ENCODE results near the gene CYP2E1.
"Not testable (repeated sequence)": the region's sequence is repeated elsewhere in the genome, so short reads cannot be mapped to it uniquely, and the experiment has no call there.

Gene CYP2E1

GRCh38 chr10:133528845-133529575 lies 1.8 kb downstream of the CYP2E1 start:
- DNase-seq, result no peak

DNA sequence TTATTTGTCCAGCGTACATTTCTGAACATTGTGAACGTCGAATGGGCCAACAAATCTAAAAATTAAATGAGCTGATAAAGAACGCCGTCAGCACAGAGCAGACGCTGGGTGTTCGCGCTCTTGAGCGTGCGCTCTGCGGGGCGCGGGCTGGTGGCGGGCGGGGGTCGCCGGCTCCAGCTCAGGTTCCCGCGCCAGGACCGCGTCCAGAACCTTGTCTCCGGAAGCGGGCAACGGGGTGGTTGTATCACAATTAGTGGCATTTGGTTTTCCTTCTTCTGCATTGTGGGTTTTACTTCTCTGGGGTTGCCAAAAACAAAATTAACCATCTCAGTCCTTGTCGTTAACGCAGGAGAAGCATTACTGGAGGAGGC lies 2.4 kb downstream of the CYP2E1 start:
- DNase-seq, result no peak

GRCh38 chr10:133530506-133530905 lies 3.3 kb downstream of the CYP2E1 start:
- no peak for DNase-seq

DNA sequence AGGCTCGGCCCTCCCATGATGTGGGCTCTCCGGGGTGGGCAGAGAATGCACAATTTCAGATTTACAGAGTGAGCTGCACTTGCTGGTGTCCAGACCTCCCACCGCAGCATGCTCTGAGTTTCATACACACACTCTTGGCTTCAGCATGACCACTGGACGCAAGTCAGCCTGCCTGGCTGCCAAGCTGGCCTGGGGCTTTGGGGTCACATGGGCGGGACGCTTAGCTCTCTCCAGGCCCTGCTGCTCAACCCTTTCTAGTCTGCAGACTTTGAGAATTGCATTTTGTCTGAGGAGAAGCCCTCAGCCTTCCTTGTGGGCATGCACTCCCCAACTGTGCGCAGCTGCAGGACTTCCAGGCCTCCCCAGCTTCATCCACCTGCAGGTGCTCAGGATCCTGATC lies 5.7 kb downstream of the CYP2E1 start:
- DNase-seq, result no peak

- no peak for DNase-seq
These were observed 7.3 kb downstream of the CYP2E1 start for GRCh38 chr10:133534417-133534816.

DNA sequence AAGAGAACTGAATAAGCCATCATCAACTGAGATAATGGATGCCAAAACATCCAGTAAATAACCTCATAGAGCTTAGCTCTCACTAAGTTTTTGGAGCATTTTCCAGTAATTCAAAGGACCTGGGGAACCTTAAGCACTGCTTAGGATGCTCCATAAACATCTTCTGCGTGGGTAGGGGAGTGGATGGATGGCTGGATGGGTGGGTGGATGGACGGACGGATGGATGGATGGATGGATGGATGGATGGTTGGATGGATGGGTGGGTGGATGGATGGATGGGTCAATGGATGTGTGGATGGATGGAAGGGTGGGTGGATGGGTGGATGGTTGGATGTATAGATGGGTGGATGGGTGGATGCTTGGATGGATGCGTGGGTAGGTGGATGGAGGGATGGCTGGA lies 9.0 kb downstream of the CYP2E1 start:
- no peak for DNase-seq

DNA sequence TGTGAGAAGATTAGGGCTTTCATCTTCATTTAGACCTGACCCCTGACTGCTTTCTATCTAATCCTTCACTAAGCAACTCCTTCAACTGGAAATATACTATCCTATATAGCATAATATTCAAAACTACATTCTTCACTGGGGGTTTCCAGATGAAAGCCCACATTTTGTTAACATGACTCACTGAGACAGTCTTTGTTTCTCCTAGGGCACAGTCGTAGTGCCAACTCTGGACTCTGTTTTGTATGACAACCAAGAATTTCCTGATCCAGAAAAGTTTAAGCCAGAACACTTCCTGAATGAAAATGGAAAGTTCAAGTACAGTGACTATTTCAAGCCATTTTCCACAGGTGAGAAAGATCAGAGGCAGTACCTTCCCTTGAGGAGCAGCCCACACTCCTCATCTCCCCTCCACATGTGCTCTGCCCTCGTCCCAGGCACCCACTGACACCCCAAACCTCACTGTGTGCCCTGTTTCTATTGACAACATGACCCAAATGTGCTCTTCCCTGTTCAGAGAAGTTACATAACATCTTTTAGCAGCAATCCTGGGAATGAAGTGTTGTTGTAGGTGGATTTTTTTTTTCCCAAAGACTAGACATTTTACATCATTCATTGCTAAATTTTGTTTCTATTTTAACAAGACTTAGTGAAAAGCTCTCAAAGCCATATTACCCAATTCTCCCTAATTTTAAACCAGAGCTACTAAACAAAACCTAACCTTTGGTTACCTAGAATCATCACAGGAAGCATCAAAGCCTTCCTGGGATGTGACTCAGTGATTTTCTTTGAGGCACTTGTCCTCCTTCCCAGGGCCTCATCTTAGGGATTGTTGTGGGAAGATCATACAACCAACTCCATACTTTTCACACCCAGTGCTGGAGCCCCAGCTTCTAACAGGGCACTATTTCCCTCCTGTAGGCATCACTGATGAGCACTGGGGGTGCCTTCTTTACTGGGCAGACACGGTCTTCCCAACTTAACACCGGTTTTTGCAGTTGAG lies 10.7 kb downstream of the CYP2E1 start:
- no peak for DNase-seq

- not testable (repeated sequence) for DNase-seq
These were observed 14.3 kb downstream of the CYP2E1 start for GRCh38 chr10:133541441-133541975.

DNA sequence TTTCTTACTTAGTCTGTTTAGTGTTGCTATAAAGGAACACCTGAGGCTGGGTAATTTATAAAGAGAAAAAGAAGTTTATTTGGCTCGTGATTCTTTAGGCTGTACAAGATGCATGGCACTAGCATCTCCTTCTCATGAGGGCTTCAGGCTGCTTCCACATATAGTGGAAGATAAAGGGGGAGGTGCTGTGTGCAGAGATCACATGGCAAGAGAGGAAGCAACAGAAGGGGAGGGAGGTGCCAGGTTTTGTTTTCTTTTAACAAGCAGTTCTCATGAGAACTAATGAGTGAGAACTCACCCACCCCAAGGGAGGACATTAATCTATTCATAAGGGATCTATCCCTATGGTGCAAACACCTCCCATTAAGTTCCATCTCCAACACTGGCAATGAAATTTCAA lies 17.3 kb downstream of the CYP2E1 start:
- no peak for DNase-seq

GRCh38 chr10:133554600-133554999 lies 27.4 kb downstream of the CYP2E1 start:
- no peak for DNase-seq

GRCh38 chr10:133555521-133555920 lies 28.4 kb downstream of the CYP2E1 start:
- no peak for DNase-seq

DNA sequence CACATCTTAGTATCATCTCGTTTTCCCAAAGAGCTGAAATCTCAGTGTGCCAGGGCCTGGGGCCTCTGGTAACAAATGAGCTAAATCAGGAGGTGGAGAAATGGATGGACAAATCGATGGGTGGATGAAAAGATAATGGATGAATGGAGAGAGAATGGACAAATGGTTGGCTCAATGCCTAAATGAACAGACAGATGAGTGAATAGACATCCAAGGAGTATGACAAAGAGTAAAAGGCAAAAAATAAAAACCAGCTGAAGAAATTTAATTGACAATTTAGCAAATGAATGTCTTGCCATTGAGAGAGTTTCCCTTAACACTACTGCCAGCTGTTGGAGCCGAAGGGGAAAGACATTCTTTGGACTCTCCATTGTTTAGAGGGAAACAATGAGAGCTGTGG lies 30.2 kb downstream of the CYP2E1 start:
- DNase-seq, result no peak

GRCh38 chr10:133559216-133559615 lies 32.1 kb downstream of the CYP2E1 start:
- DNase-seq, result no peak

GRCh38 chr10:133564816-133565215 lies 37.7 kb downstream of the CYP2E1 start:
- no peak for DNase-seq

DNA sequence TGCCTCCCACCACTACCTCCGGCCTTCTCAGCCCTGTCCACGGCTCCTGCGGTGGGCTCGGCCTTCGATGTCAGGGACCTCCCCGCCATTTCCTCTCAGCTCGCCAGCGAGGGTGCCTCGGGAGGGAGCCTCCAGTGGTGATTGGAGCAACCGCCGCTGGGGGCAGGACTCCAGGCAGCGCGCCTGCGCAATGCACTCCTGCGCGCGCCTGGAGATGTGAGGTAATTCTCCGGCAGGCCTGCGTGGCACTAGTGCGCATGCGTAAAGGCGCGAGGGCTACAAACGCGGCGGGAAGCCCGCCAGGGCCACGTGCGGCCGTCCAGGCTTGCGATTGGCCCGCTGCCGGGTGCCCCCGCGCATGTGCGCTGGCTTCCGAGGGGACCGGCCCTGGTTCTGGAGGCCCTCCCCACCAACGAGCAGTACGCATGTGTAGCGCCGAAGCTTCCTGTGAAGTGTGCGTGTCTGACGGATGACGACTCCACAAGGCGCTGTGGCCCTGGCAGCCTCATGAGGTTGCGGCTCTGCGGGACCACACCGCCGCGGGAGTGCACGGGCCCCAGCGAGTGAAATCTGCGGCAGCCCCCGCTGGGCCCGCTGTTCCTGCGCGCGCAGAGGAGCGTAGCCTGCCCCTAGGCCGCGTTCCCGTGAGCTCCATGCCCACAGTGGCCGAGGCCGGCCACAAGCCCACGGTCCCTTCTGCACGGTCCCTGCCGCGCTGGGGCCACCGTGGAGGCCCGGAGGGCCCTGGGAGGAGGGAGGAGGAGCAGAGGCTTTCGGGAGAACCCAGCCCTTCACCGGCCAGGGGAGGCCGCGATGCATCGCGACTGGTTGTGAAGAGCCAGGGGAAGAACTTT lies 38.5 kb downstream of the CYP2E1 start, which contains the start of gene SYCE1:
Gene SYCE1, minus strand, starts transcription at position 143 of the 854 bp plus-strand sequence. Its CDS starts 54 bp downstream, at position 89.
- no peak for DNase-seq

- no peak for DNase-seq
These were observed 40.0 kb downstream of the CYP2E1 start for GRCh38 chr10:133567119-133567518.

DNA sequence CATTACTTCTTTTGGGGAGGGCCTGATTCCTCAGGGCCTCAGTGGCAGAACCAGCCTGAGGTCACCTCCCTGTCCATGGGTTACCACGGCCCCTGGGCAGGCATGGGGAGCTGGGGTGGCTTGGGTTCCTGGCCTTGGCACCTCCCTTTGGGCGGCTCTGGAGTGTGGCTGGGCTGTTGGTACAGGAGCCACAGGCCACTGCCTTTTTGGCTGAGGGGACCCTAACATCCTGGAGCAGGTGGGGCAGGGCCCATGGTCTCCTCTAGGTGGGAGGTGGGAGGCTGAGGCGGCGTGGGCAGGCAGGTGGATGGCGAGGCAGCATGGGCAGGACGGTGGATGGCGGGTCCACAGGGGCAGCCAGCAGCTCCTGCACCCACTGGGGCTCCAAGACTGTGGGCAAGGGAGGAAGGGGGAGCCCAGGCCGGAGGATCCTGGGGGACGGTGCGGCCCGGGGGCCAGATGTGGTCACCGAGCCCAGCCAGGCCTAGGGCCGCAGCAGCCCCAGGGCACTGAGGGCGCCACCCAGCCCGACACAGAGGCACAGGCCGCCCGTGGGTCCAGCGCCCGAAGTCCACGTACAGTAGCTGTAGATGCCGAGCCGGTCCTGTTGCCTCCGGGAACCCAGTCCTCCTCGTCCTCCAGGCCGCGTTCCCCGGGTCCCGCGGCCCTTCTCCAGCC lies 40.6 kb downstream of the CYP2E1 start:
- DNase-seq, result no peak

DNA sequence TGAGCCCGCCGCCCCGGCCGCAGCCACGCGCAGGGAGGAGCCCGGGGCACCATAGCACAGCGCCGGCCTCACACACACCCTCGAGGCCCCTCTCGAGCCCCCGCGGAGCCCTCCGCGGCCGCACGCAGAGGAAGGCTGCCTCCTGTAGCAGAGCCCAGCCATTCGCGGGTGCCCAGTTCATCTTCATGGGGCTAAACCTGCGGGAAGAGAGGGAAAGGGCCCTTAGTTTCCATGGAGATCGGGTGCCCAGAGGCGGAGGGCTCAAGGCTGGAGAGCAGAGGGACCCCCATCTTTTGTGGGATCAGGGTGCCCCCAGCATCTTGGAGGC lies 41.1 kb downstream of the CYP2E1 start:
- DNase-seq, result no peak

DNA sequence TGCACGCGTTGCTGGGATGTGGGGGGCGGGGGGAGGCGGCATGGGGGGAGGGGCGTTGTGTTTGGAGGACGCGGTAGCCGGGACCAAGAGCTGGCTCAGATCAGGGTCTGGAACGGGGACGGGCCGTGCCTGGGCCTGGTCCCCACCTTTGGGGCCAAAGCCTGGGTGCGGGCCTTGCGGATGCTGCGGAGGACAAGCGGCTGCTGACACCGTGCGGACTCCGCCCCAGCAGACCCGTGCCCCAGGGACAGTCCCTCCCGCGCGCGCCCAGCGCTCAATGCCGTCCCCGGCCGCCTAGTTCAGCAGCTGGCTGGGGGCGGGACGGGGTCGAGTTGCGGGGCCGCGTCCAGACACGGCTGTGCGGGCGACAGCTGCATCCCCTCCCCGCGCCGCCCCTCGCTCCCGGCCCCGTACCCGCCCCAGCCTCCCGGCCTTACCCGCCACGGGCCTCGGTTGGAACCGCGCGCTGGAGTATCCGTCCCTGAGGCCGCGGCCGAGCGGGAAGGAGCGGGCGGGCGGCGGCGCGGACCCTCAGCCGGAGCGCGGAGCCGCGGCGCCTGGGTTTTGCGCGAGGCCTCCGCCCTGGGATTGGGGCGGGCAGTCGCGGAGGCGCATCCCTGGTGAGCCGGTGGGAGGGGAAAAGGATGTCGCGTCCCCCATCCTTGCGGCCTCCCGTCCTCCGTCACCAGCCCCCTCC lies 41.8 kb downstream of the CYP2E1 start:
- DNase-seq, result not testable (repeated sequence)

DNA sequence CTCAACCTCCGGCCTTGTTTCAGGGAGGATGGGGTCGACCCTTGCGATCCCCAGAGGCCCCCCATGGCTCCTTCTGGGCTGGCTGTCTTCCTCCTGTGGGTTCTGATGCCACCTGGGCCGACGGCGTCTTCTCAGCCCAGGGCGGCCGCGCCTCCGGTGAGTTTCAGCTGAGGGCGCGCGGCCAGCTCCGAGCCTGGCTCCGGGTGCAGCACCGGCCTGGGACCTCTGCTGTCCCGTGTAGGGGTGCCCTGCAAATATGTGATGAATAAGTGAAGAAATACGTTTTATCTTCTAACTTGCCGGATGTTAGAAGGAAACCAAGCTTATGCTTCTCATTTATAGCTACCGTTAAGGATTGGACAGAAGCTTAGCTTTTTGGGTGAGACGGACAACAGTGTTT lies 42.6 kb downstream of the CYP2E1 start:
- not testable (repeated sequence) for DNase-seq

DNA sequence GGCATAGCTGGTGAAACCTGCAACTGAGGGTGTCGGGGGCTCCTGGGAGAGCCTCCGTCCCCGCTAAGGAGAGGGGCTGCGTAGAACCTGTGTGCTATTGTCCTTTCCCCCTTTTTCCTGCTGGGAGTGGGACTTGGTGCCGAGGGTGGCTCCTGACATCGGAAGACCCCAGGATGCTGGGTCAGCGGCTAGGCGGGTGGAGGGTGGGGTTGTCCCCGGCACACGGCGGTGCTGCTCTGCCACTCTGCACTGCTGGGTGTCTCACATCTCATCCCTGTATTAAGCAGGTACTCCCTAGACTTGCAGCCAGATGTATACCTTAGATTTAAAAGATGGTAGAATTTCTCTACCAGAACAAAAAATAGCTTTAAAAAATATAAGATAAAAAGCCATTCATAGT lies 44.9 kb downstream of the CYP2E1 start:
- DNase-seq, result not testable (repeated sequence)

DNA sequence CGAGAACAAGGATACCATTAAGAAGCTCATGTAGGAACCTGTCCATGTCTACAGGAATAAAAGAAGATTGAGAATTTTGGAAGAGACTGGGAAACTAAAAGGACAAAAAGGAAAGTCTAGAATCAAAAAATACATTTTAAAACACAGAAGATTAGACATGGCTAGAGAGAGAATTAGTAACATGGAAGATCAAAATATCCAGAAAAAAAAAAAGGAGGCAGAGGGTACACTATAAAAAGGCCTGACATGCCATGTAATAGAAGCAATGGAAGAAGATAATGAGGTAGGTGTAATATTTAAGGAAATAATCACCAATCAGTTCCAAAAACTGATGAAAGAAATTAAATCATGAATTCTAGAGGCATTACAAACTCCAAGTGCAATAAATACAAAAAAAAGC lies 46.3 kb downstream of the CYP2E1 start:
- not testable (repeated sequence) for DNase-seq
